ENCODE data around the gene PRDM5. TPM values are rescaled to one million over a fixed set of nuclear protein-coding genes. Genes with fewer than 3 reads are reported as not detected.

Gene PRDM5
- total RNA-seq, 6 donors from 2014 or later, result 8.0 to 28.3 (median 18.9) TPM

DNA sequence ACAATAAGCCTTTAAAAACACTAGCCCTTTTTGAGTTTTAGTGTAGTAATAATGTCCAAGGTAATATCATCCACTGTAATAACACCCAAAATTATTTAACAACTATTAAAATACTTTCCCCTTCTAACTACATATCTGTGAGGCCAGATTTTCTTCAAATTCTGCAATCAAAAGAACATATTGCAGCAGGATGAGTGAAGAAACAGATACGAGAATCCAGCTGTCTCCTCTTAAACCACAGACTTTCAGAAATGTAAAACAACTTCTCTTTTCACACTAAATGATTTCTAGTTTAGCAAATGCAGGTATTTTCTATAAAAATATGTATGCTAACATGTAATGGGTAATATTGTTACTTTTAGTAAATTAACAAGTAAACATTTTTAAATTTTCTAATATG lies 148.9 kb downstream of the PRDM5 start:
- ATAC-seq (ENCODE audit: low FRiP score in 2 of 2) (no peak), DNase-seq (no peak)
- Histone ChIP-seq H3K4me3 (no peak overlapping the region), H3K27ac (no peak overlapping the region), H3K9me3 (no peaks in the 10 kb centered on the region), H3K36me3 (no peaks in the 10 kb centered on the region), H3K4me1 (no peaks in the 10 kb centered on the region), H3K27me3 (no peaks in the 10 kb centered on the region)
- TF ChIP-seq EP300 (IDR thresholded peaks at IDR 0.05), result no peak
- 39 to 59% methylated on average over 1 of the region's 1 CpG for WGBS, 2 donors

GRCh38 chr4:120771907-120772306 lies 150.6 kb downstream of the PRDM5 start:
- Histone ChIP-seq H3K9me3 (no peaks in the 10 kb centered on the region), H3K4me3 (no peak overlapping the region), H3K4me1 (no peaks in the 10 kb centered on the region), H3K27ac (no peak overlapping the region), H3K36me3 (no peaks in the 10 kb centered on the region), H3K27me3 (no peaks in the 10 kb centered on the region)
- no peak for TF ChIP-seq POLR2AphosphoS5 (IDR thresholded peaks at IDR 0.05)
- WGBS, 2 donors, result 97 to 98% methylated on average over 2 of the region's 2 CpGs
- ATAC-seq (ENCODE audit: low FRiP score in 2 of 2) (no peak), DNase-seq (no peak)

DNA sequence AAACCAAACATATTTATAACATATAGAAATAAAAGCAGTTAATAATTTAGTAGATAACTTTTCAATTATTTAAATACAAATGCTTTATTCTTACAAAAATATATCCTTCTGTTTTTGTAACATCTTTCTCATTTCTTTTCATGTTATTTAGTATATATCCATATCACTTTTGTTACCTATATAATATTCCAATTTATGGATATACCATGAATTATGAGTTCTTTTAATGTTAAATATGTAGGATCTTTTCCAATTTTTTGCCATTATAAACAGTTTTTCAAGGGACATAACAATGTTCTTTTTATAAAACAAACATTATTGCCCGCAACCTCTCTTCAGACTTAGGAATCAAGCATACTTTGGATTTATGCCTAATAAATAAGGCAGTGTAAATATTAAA lies 151.6 kb downstream of the PRDM5 start:
- TF ChIP-seq POLR2AphosphoS5 (IDR thresholded peaks at IDR 0.05), result no peak
- WGBS, 2 donors, result 98 to 100% methylated on average over 1 of the region's 1 CpG

DNA sequence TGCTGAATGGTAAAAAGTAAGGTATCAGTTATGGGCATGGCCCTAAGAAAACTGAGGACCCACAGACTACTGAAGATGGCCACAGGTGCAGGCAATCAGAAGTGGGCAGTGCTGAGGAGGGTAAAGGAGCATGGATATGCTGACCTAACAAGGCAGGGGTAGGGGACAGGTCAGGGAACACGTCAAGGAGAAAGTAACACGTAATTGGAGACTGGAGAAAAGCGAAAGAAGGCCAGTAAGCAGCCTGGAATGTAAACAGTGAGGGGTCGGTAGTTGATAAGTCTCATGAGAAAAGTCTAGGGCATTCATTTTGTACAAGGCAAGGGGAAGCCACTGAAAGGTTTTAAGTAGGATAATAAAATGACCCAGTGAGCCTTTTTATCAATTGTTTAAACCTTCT lies 153.3 kb downstream of the PRDM5 start:
- H3K4me3 ChIP-seq, result no peak overlapping the region
- TF ChIP-seq EP300 (IDR thresholded peaks at IDR 0.05) (no peak), POLR2A (IDR thresholded peaks at IDR 0.05) (no peak), POLR2AphosphoS5 (IDR thresholded peaks at IDR 0.05) (no peak)
- TF ChIP-seq, protein P1, sequence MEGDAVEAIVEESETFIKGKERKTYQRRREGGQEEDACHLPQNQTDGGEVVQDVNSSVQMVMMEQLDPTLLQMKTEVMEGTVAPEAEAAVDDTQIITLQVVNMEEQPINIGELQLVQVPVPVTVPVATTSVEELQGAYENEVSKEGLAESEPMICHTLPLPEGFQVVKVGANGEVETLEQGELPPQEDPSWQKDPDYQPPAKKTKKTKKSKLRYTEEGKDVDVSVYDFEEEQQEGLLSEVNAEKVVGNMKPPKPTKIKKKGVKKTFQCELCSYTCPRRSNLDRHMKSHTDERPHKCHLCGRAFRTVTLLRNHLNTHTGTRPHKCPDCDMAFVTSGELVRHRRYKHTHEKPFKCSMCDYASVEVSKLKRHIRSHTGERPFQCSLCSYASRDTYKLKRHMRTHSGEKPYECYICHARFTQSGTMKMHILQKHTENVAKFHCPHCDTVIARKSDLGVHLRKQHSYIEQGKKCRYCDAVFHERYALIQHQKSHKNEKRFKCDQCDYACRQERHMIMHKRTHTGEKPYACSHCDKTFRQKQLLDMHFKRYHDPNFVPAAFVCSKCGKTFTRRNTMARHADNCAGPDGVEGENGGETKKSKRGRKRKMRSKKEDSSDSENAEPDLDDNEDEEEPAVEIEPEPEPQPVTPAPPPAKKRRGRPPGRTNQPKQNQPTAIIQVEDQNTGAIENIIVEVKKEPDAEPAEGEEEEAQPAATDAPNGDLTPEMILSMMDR (IDR thresholded peaks at IDR 0.05), result no peak
- no peaks in the 10 kb centered on the region for H3K9me3 ChIP-seq
- no peaks in the 10 kb centered on the region for H3K36me3 ChIP-seq
- ATAC-seq (ENCODE audit: low FRiP score in 2 of 2), result no peak
- H3K27ac ChIP-seq, result no peak overlapping the region
- H3K4me1 ChIP-seq, result no peaks in the 10 kb centered on the region
- no peaks in the 10 kb centered on the region for H3K27me3 ChIP-seq
- DNase-seq, result no peak
- 14 to 42% methylated on average over 4 of the region's 4 CpGs for WGBS, 2 donors

More for the DNA sequence above, 151.6 kb downstream of the PRDM5 start:
- no peak for ATAC-seq (ENCODE audit: low FRiP score in 2 of 2)
- DNase-seq, result no peak
- Histone ChIP-seq H3K27ac (no peak overlapping the region), H3K27me3 (no peaks in the 10 kb centered on the region), H3K4me3 (no peak overlapping the region), H3K4me1 (no peaks in the 10 kb centered on the region), H3K36me3 (no peaks in the 10 kb centered on the region), H3K9me3 (no peaks in the 10 kb centered on the region)

GRCh38 chr4:120765260-120765680 lies 157.3 kb downstream of the PRDM5 start:
- TF ChIP-seq EP300 (IDR thresholded peaks at IDR 0.05) (no peak), POLR2A (IDR thresholded peaks at IDR 0.05) (no peak), POLR2AphosphoS5 (IDR thresholded peaks at IDR 0.05) (no peak)
- TF ChIP-seq, protein P1 (IDR thresholded peaks at IDR 0.05), result no peak
- H3K27ac ChIP-seq, result no peak overlapping the region
- WGBS, 2 donors, result 82 to 90% methylated on average over 4 of the region's 4 CpGs
- no peaks in the 10 kb centered on the region for H3K9me3 ChIP-seq
- H3K27me3 ChIP-seq, result no peaks in the 10 kb centered on the region
- no peaks in the 10 kb centered on the region for H3K4me1 ChIP-seq
- no peak for DNase-seq
- no peak for ATAC-seq (ENCODE audit: low FRiP score in 2 of 2)
- H3K36me3 ChIP-seq, result no peaks in the 10 kb centered on the region
- no peak overlapping the region for H3K4me3 ChIP-seq

GRCh38 chr4:120763650-120764049 lies 158.9 kb downstream of the PRDM5 start:
- Histone ChIP-seq H3K27ac (no peak overlapping the region), H3K9me3 (no peaks in the 10 kb centered on the region), H3K36me3 (no peaks in the 10 kb centered on the region), H3K27me3 (no peaks in the 10 kb centered on the region), H3K4me3 (no peak overlapping the region), H3K4me1 (no peaks in the 10 kb centered on the region)
- ATAC-seq (ENCODE audit: low FRiP score in 2 of 2) (no peak), DNase-seq (no peak)
- WGBS, 2 donors, result 76 to 78% methylated on average over 3 of the region's 3 CpGs
- no peak for TF ChIP-seq POLR2AphosphoS5 (IDR thresholded peaks at IDR 0.05)
- no peak for TF ChIP-seq POLR2A (IDR thresholded peaks at IDR 0.05)
- TF ChIP-seq EP300 (IDR thresholded peaks at IDR 0.05), result no peak
- TF ChIP-seq, protein P1 (IDR thresholded peaks at IDR 0.05), result no peak
